GM12878 (cell line): ENCODE data around the gene TMEM37. TPM values are rescaled to one million over a fixed set of nuclear protein-coding genes. Genes with fewer than 3 reads are reported as not detected.
A peak's percentile ranks its signal among the peaks of the same experiment; 100 is the strongest.

Source experiments
- ATAC-seq: fragments of 200-7000 bp; cut with Tn5 transposase; 3 replicates; pipeline ENCODE4 v1.9.1; 2020; ENCODE audit warnings: mild to moderate bottlenecking, moderate library complexity
- BruUV-seq: library from RNA; stranded (reverse); fragments of 400-500 nt; replicated peaks from 2 replicates; lab custom pipeline; 2021; lab: Mats Ljungman, UMichigan
- CTCF ChIA-PET: fragments of 300-600 bp; sonication (Branson Sonifier 250); formaldehyde crosslinking; extraction: SDS; loops from one replicate; lab custom pipeline; 2021; ENCODE audit warnings: inconsistent platforms; lab: Yijun Ruan, JAX
- POLR2A ChIA-PET: fragments of 350-600 bp; formaldehyde crosslinking; extraction: SDS; loops from one replicate; lab custom pipeline; 2021; ENCODE audit warnings: inconsistent platforms; lab: Charles Lee
- RAD21 ChIA-PET: fragments of 300-600 bp; sonication (Branson Sonifier 250); formaldehyde crosslinking; loops from one replicate; lab custom pipeline; 2023; ENCODE audit warnings: antibody characterized with exemption; ENCODE audit not compliant: unreplicated experiment; lab: Charles Lee
- SMC1A ChIA-PET: fragments of 300-600 bp; sonication (Branson Sonifier 250); formaldehyde crosslinking; loops from one replicate; lab custom pipeline; 2023; ENCODE audit not compliant: unreplicated experiment, uncharacterized antibody; lab: Charles Lee
- DNase-seq: peaks from one replicate; pipeline ENCODE4 v3.0.0-alpha.2; 2011; ENCODE audit warnings: low read depth, low spot score
- FAIRE-seq: peaks from 3 replicates; lab custom pipeline; 2011; peaks lifted over from hg19 to GRCh38; lab: Jason Lieb, UNC
- H2AFZ ChIP-seq: 2 replicates; pipeline ENCODE4 v1.6.0; 2011; ENCODE audit warnings: low read depth, low read length, control low read depth; ENCODE audit not compliant: control insufficient read depth
- H3K27ac ChIP-seq: 2 replicates; pipeline ENCODE4 v1.5.1; 2011; ENCODE audit warnings: control low read depth; ENCODE audit not compliant: control insufficient read depth, insufficient read depth
- H3K27me3 ChIP-seq, 2 experiments: replicated peaks in 1 of 2; 2 replicates each; pipeline versions ENCODE4 v1.6.0 to v1.6.1; 2011; ENCODE audit warnings: low read length in 1 of 2; ENCODE audit not compliant: control insufficient read depth in 2 of 2, insufficient read depth in 2 of 2
- H3K36me3 ChIP-seq, 2 experiments: 2 replicates each; pipeline ENCODE4 v1.5.1; 2011; ENCODE audit warnings: low read length in 1 of 2; ENCODE audit not compliant: control insufficient read depth in 2 of 2, insufficient read depth in 2 of 2
- H3K4me1 ChIP-seq: 2 replicates; pipeline ENCODE4 v1.6.1; 2011; ENCODE audit warnings: mild to moderate bottlenecking, low read length, moderate library complexity, mixed read lengths; ENCODE audit not compliant: control insufficient read depth, insufficient read depth
- H3K4me2 ChIP-seq: 2 replicates; pipeline ENCODE4 v1.6.0; 2011; ENCODE audit warnings: control low read depth; ENCODE audit not compliant: control insufficient read depth, insufficient read depth
- H3K4me3 ChIP-seq: fragments of 200-600 bp; sonication (generic); 2 replicates; pipeline ENCODE4 v1.5.1; 2016
- H3K79me2 ChIP-seq: 2 replicates; pipeline ENCODE4 v1.6.0; 2011; ENCODE audit warnings: low read length; ENCODE audit not compliant: control insufficient read depth, insufficient read depth
- H3K9ac ChIP-seq: 2 replicates; pipeline ENCODE4 v1.8.0; 2011; ENCODE audit warnings: low read length, control low read depth, mixed read lengths; ENCODE audit not compliant: control insufficient read depth, insufficient read depth
- H3K9me3 ChIP-seq: replicated peaks from 3 replicates; pipeline ENCODE4 v1.5.1; 2011; ENCODE audit warnings: mild to moderate bottlenecking, low read length; ENCODE audit not compliant: control insufficient read depth, insufficient read depth
- H4K20me1 ChIP-seq: 2 replicates; pipeline ENCODE4 v1.6.0; 2011; ENCODE audit not compliant: control insufficient read depth, insufficient read depth
- ASH2L ChIP-seq: fragments of 300-600, 200-600 bp; sonication (generic); IDR thresholded peaks from 2 replicates; pipeline ENCODE4 v1.6.1; 2017; ENCODE audit warnings: low read depth, mild to moderate bottlenecking, borderline replicate concordance
- BRCA1 ChIP-seq: IDR thresholded peaks from 2 replicates; pipeline ENCODE4 v1.6.1; 2011; ENCODE audit warnings: low read depth, low read length, improper control_type of control experiment
- ETV6 ChIP-seq, 2 experiments: fragments of 450-650 bp in 1 of 2; IDR thresholded peaks in 1 of 2; conservative IDR thresholded peaks in 1 of 2; 2 replicates each; pipeline ENCODE4 v1.6.1; 2014; ENCODE audit warnings: antibody characterized with exemption in 1 of 2, borderline replicate concordance in 1 of 2, low read depth in 1 of 2, mild to moderate bottlenecking in 1 of 2, moderate library complexity in 1 of 2
- IKZF1 ChIP-seq: fragments of 450-650 bp; conservative IDR thresholded peaks from 2 replicates; pipeline ENCODE4 v1.6.1; 2017; ENCODE audit warnings: antibody characterized with exemption, mild to moderate bottlenecking
- IKZF2 ChIP-seq, 2 experiments: fragments of 450-650 bp; IDR thresholded peaks; 2 replicates each; pipeline ENCODE4 v1.6.1; 2017; ENCODE audit warnings: mild to moderate bottlenecking in 2 of 2, moderate library complexity in 2 of 2
- NR2F1 ChIP-seq: fragments of 450-650 bp; conservative IDR thresholded peaks from 2 replicates; pipeline ENCODE4 v1.6.1; 2017; ENCODE audit warnings: mild to moderate bottlenecking
- RB1 ChIP-seq: fragments of 450-650 bp; formaldehyde crosslinking; IDR thresholded peaks from 2 replicates; pipeline ENCODE4 v1.6.1; 2017; ENCODE audit warnings: mild to moderate bottlenecking, borderline replicate concordance
- ZNF384 ChIP-seq: IDR thresholded peaks from 2 replicates; pipeline ENCODE4 v1.6.1; 2012; ENCODE audit warnings: low read depth, mild to moderate bottlenecking, low read length, improper control_type of control experiment, borderline replicate concordance
- ZSCAN29 ChIP-seq: fragments of 450-650 bp; IDR thresholded peaks from 2 replicates; pipeline ENCODE4 v1.6.1; 2017; ENCODE audit warnings: mild to moderate bottlenecking, moderate library complexity
- ZZZ3 ChIP-seq: IDR thresholded peaks from 2 replicates; pipeline ENCODE4 v1.6.1; 2011; ENCODE audit warnings: low read depth; ENCODE audit not compliant: control insufficient read depth, insufficient read length
- WGBS: methylation state at CpG from one replicate; pipeline ENCODE4 v1.1.6; 2016; ENCODE audit warnings: low lambda C conversion rate; ENCODE audit not compliant: insufficient replicate concordance, insufficient coverage; ENCODE audit errors: missing lambda C conversion rate; 5-methylcytosine and 5-hydroxymethylcytosine counted together
- in situ Hi-C: fragments of 300-500 bp; cut with MboI; formaldehyde crosslinking; loops from 9 replicates; pipeline ENCODE4 v1.14.3; 2018; ENCODE audit warnings: mixed read lengths
- intact Hi-C: fragments of 100-400 bp; cut with micrococcal nuclease; formaldehyde crosslinking; loops from one replicate; pipeline ENCODE4 v1.14.2; 2022; ENCODE audit not compliant: unreplicated experiment
- polyA plus RNA-seq, 11 experiments: library from polyadenylated mRNA; depleted of rRNA in 4 of 11; unstranded in 6 of 11; stranded (reverse) in 5 of 11; fragments of >200 nt; fragmentation: Nextera tagmentation in 4 of 11; fragmentation: Illumina TruSeq in 1 of 11; extraction: Ambion mirVana in 4 of 11; extraction: Trizol in 1 of 11; gene quantifications; 1 replicate in 1 of 11; 2 replicates in 10 of 11; pipeline versions ENCODE4 v1.2.1 to v1.2.3, GENCODE V29; 2011 to 2016; ENCODE audit warnings: inconsistent platforms in 2 of 11, missing spikeins in 2 of 11, low read depth in 1 of 11
- total RNA-seq, 4 experiments: library from RNA; depleted of rRNA in 3 of 4; stranded (reverse); fragments of >200 nt in 3 of 4; fragmentation: Illumina TruSeq in 1 of 4; extraction: Trizol in 1 of 4; gene quantifications; 2 replicates each; pipeline versions ENCODE4 v1.2.1 to v1.2.3, GENCODE V29; 2013 to 2021
- TF ChIP-seq, protein P1 (sequence below), 3 experiments: IDR thresholded peaks in 2 of 3; conservative IDR thresholded peaks in 1 of 3; 2 replicates each; pipeline ENCODE4 v1.5.1; 2011; ENCODE audit warnings: low read depth in 3 of 3, low read length in 3 of 3, mild to moderate bottlenecking in 3 of 3, control low read depth in 2 of 3, moderate library complexity in 2 of 3, inconsistent platforms in 1 of 3, mixed read lengths in 1 of 3; ENCODE audit not compliant: control insufficient read depth in 2 of 3, insufficient read depth in 1 of 3; ENCODE audit errors: extremely low read depth in 1 of 3
- TF ChIP-seq, protein P2 (sequence below): fragments of 450-650 bp; IDR thresholded peaks from 2 replicates; pipeline ENCODE4 v1.6.1; 2018; ENCODE audit warnings: borderline replicate concordance, mild to moderate bottlenecking; ENCODE audit not compliant: partially characterized antibody
- TF ChIP-seq, protein P3 (sequence below): fragments of 450-650 bp; IDR thresholded peaks from 2 replicates; pipeline ENCODE4 v1.6.1; 2014; ENCODE audit warnings: mild to moderate bottlenecking

Gene TMEM37
- total and polyA plus RNA-seq, 10 of the 15 experiments (the other 5 are each of a cell fraction or from before 2014, with no cell fraction given): 0.07 to 0.67 (median 0.24) TPM; not detected in 3

DNA sequence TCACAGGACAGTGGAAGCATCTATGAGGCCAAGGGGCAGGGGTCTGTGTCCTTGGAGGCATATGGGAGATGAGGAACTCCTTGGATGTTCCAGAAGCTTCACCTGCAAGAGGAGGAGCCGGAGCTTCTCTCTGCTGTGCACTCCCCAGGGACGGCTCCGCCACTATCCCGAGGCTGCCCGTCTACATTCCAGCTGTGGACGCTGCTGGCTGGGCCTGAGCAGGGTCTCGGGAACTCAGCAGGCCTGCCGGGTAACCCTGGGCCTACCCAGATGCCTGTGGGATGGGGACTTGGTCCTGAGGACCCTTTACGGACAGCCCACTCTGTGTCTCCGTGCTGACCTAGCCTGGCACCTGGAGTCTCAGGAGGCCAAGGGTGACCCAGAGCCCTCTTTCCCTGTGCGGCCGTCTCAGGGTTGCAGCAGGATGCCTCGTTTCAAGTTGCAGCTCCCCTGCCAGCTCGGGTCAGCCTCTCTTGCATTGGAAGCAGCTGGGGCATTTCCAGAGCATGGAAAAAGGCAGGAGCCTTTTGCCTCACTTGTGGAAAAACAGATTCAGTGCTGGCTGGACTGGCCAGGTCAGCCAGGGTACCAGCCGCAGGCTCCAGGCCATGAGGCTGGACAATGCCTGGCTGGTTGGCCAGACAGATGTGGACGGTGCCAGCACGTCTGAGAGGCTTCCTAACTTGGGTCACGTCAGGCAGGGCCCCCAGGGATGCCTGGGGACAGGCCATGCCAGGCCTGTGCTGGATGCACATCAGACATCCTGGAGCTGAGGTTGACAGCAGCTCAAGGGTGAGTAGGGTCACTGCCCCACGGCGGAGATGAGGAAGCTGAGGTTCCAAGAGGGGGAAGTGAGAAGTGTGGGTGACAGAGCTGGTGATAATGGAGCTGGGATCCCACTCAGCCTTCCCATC is 51.1 kb downstream of the TMEM37 start:
- no peak for DNase-seq
- Histone ChIP-seq H3K36me3 (no peaks in the 10 kb centered on the region), H3K4me3 (no peak overlapping the region), H3K79me2 (no peaks in the 10 kb centered on the region), H3K27me3 (no peaks in the 10 kb centered on the region), H2AFZ (no peak overlapping the region), H3K4me1 (no peaks in the 10 kb centered on the region), H3K9ac (no peak overlapping the region), H4K20me1 (peaks cover 2% of the 10 kb centered on the region; the same call in 1 of the 2 replicates), H3K4me2 (no peak overlapping the region), H3K9me3 (no peaks in the 10 kb centered on the region), H3K27ac (no peak overlapping the region)
- BruUV-seq: no TSS peak
- ChIA-PET SMC1A (interaction anchor here (0.5 to 7.8 kb wide), 5 partner anchors 31 to 93 kb away, joined by 3 to 62 read pairs (median 3); no protein-coding TSS in a partner anchor), CTCF (interaction anchor here (1.1 to 9.2 kb wide), 6 partner anchors 13 to 601 kb away, joined by 4 to 187 read pairs (median 4); no protein-coding TSS in a partner anchor), POLR2A (interaction anchor here (0.8 kb wide), 1 partner anchor 14 kb away, joined by 3 read pairs; no protein-coding TSS in a partner anchor), RAD21 (no interaction called here)
- intact Hi-C loops (no loop called here), in situ Hi-C loops (loop anchor here (10.0 kb wide), 1 partner anchor 598 kb away; no protein-coding TSS in a partner anchor)
- WGBS: 29% methylated on average over 20 of the region's 20 CpGs
- FAIRE-seq: no peak
- peak; percentile 41 for ATAC-seq
- TF ChIP-seq ZNF384 (no peak), IKZF1 (peak; percentile 58; the same call in 1 of the 2 replicates), IKZF2 (IDR thresholded peaks at IDR 0.05) (peak in 1 of 2 experiments; percentile 44; a peak in 2 of 4 replicates), ETV6 (conservative IDR thresholded peaks at IDR 0.05 in 1 of 2, IDR thresholded peaks at IDR 0.05 in 1 of 2; ENCODE audit: borderline replicate concordance in 1 of 2, low read depth in 1 of 2) (no peak), BRCA1 (no peak), ASH2L (no peak), ZSCAN29 (no peak), ZZZ3 (no peak), NR2F1 (peak; percentile 43; the same call in 1 of the 2 replicates), RB1 (no peak)
- TF ChIP-seq, protein P1, sequence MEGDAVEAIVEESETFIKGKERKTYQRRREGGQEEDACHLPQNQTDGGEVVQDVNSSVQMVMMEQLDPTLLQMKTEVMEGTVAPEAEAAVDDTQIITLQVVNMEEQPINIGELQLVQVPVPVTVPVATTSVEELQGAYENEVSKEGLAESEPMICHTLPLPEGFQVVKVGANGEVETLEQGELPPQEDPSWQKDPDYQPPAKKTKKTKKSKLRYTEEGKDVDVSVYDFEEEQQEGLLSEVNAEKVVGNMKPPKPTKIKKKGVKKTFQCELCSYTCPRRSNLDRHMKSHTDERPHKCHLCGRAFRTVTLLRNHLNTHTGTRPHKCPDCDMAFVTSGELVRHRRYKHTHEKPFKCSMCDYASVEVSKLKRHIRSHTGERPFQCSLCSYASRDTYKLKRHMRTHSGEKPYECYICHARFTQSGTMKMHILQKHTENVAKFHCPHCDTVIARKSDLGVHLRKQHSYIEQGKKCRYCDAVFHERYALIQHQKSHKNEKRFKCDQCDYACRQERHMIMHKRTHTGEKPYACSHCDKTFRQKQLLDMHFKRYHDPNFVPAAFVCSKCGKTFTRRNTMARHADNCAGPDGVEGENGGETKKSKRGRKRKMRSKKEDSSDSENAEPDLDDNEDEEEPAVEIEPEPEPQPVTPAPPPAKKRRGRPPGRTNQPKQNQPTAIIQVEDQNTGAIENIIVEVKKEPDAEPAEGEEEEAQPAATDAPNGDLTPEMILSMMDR (IDR thresholded peaks at IDR 0.05 in 2 of 3, conservative IDR thresholded peaks at IDR 0.05 in 1 of 3; ENCODE audit: control insufficient read depth in 2 of 3, extremely low read depth in 1 of 3, insufficient read depth in 1 of 3, low read depth in 3 of 3, low read length in 3 of 3): no peak
- TF ChIP-seq, protein P2, sequence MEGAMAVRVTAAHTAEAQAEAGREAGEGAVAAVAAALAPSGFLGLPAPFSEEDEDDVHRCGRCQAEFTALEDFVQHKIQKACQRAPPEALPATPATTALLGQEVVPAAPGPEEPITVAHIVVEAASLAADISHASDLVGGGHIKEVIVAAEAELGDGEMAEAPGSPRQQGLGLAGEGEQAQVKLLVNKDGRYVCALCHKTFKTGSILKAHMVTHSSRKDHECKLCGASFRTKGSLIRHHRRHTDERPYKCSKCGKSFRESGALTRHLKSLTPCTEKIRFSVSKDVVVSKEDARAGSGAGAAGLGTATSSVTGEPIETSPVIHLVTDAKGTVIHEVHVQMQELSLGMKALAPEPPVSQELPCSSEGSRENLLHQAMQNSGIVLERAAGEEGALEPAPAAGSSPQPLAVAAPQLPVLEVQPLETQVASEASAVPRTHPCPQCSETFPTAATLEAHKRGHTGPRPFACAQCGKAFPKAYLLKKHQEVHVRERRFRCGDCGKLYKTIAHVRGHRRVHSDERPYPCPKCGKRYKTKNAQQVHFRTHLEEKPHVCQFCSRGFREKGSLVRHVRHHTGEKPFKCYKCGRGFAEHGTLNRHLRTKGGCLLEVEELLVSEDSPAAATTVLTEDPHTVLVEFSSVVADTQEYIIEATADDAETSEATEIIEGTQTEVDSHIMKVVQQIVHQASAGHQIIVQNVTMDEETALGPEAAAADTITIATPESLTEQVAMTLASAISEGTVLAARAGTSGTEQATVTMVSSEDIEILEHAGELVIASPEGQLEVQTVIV: no peak
- TF ChIP-seq, protein P3, sequence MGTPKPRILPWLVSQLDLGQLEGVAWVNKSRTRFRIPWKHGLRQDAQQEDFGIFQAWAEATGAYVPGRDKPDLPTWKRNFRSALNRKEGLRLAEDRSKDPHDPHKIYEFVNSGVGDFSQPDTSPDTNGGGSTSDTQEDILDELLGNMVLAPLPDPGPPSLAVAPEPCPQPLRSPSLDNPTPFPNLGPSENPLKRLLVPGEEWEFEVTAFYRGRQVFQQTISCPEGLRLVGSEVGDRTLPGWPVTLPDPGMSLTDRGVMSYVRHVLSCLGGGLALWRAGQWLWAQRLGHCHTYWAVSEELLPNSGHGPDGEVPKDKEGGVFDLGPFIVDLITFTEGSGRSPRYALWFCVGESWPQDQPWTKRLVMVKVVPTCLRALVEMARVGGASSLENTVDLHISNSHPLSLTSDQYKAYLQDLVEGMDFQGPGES: no peak
